HUES48 (cell line): ENCODE data around the gene B3GALNT1.

Experiments used
- H3K27ac ChIP-seq: one replicate; pipeline ENCODE4 v1.7.0; 2013; ENCODE audit warnings: low read depth, low read length, inconsistent platforms
- H3K27me3 ChIP-seq: 2 replicates; pipeline ENCODE4 v1.6.1; 2013; ENCODE audit warnings: mild to moderate bottlenecking, low read length; ENCODE audit not compliant: control insufficient read depth, insufficient read depth
- H3K36me3 ChIP-seq: 2 replicates; pipeline ENCODE4 v1.6.1; 2013; ENCODE audit warnings: low read length; ENCODE audit not compliant: control insufficient read depth, insufficient read depth
- H3K4me1 ChIP-seq: 2 replicates; pipeline ENCODE4 v1.6.1; 2013; ENCODE audit warnings: mild to moderate bottlenecking, low read length; ENCODE audit not compliant: control insufficient read depth, insufficient read depth
- H3K4me3 ChIP-seq: 2 replicates; pipeline ENCODE4 v1.5.1; 2013; ENCODE audit warnings: mild to moderate bottlenecking, low read depth, low read length
- H3K9ac ChIP-seq: 2 replicates; pipeline ENCODE4 v1.6.1; 2013; ENCODE audit warnings: mild to moderate bottlenecking, low read depth, low read length, moderate library complexity
- H3K9me3 ChIP-seq: 2 replicates; pipeline ENCODE4 v1.6.1; 2013; ENCODE audit warnings: low read length; ENCODE audit not compliant: control insufficient read depth, insufficient read depth

B3GALNT1 gene

DNA sequence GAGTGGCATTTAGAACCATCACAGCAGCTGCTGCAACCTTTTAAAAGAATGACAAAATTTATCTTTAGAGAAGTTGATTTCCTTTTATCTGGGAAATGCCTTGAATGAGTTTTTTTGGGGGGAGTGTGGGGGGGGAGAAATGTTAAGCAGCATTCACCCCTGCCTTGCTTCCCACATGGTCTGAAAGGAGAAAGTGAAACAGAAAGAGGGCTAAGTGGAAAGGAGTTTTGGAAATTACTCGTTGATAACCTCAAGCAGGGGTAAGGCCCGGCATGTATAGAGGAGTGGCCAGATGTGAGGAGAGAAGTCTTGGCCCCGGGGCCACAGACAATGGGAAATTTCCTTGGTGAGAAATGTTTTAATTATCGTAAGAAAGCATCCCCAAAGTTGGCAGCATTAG is 23.5 kb downstream of the B3GALNT1 start:
- H3K9ac ChIP-seq: no peak overlapping the region
- no peaks in the 10 kb centered on the region for H3K9me3 ChIP-seq
- no peak overlapping the region for H3K27ac ChIP-seq
- H3K4me3 ChIP-seq: no peak overlapping the region
- no peaks in the 10 kb centered on the region for H3K27me3 ChIP-seq
- H3K4me1 ChIP-seq: no peaks in the 10 kb centered on the region
- H3K36me3 ChIP-seq: peaks cover 4% of the 10 kb centered on the region; the same call in 1 of the 2 replicates

DNA sequence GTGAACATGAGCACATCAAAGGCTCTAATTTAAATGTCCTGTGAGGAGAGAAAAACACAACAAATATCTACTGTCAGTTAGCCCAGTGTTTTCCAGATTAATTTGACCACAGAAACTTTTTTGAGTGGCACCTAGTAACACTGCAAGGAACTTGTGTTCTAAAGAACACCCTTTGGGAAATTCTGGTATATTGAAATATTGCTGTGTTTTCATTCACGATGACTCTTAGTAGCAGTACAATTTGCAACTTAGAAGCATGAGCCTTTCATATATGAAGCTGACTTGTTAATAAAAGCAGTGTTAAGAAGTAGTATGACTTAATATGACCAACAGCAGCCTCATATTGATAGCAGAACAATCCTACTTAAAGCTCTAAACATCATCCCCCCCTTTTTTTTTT is 32.0 kb downstream of the B3GALNT1 start:
- no peaks in the 10 kb centered on the region for H3K36me3 ChIP-seq
- no peak overlapping the region for H3K4me3 ChIP-seq
- H3K4me1 ChIP-seq: peaks cover 8% of the 10 kb centered on the region; the same call in 1 of the 2 replicates
- no peak overlapping the region for H3K27ac ChIP-seq
- H3K9ac ChIP-seq: no peak overlapping the region
- H3K9me3 ChIP-seq: no peaks in the 10 kb centered on the region
- no peaks in the 10 kb centered on the region for H3K27me3 ChIP-seq

DNA sequence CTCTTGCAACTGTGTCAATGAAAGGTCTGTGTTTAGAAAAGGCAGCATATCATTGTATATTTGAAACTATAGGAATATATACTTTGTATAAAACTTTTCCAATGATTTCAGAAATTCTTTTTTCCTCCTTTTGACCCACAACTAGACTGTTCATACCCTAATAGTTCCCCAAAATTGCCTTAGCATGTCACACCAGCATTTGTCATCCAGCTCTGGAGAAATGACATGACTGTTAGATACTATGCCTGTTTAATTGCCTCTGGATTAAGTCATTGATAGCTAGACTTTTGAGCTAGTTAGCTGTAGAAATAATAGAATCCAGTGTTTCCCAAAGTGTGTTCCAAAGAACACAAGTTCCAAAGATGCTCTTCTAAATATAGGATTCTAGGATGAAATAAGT is 32.4 kb downstream of the B3GALNT1 start:
- peaks cover 8% of the 10 kb centered on the region; the same call in 1 of the 2 replicates for H3K4me1 ChIP-seq
- H3K27ac ChIP-seq: no peak overlapping the region
- no peak overlapping the region for H3K9ac ChIP-seq
- no peak overlapping the region for H3K4me3 ChIP-seq
- H3K36me3 ChIP-seq: no peaks in the 10 kb centered on the region
- no peaks in the 10 kb centered on the region for H3K9me3 ChIP-seq
- no peaks in the 10 kb centered on the region for H3K27me3 ChIP-seq

DNA sequence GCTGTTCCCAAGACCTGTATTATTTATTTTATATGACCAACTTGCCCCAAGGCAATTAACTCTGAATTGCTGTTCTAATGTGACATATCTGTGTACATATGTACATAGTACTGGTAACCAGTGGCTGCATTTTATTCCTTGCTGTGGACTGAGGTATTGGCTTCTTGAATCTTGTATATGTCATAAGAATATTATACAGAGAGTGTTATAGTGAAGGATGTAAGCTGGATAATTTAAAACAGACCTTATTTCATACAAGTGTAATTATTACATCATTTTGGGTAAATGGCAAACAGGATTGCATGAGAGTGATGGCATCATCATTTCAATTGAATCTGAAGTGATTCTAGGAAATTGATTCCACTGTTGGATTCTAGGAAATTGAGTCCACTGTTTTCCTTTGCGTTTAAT is 32.9 kb downstream of the B3GALNT1 start:
- H3K27ac ChIP-seq: no peak overlapping the region
- H3K27me3 ChIP-seq: no peaks in the 10 kb centered on the region
- H3K4me3 ChIP-seq: no peak overlapping the region
- no peaks in the 10 kb centered on the region for H3K36me3 ChIP-seq
- no peak overlapping the region for H3K9ac ChIP-seq
- H3K4me1 ChIP-seq: peaks cover 8% of the 10 kb centered on the region; the same call in 1 of the 2 replicates
- no peaks in the 10 kb centered on the region for H3K9me3 ChIP-seq

DNA sequence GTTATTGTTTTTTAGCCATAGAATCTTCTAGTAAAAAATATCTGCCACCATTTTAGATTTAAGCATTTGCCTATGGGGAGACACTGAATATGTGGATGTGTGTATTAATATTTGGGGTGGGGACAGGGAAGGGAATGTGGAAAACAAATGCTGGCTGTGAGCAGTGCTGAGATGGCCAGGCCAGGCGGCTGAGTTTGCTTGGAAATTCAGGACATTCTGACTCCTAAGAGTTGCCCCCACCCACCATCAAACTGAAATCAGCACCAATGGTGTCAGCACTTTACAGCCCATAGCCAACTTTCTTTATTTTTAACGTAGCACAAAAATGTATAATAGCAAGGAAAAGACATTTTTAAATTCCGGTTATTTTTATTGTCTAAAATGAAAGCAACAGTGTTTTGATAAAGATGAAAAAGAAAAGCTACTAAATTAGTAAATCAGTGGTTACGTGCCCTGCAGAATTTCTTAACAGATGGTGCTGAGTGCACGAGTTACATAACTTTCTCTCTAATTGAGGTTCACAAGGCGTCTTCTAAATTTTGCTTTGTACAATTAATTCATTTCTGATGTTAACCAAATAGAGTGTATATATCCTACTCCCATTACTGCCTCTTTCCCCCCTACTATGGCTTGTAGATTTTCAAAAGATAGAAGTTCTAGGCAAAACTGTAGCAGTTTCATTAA is 34.0 kb downstream of the B3GALNT1 start:
- Histone ChIP-seq H3K4me1 (peaks cover 8% of the 10 kb centered on the region; the same call in 1 of the 2 replicates), H3K9me3 (no peaks in the 10 kb centered on the region), H3K9ac (no peak overlapping the region), H3K36me3 (no peaks in the 10 kb centered on the region), H3K27ac (no peak overlapping the region), H3K4me3 (no peak overlapping the region), H3K27me3 (no peaks in the 10 kb centered on the region)

DNA sequence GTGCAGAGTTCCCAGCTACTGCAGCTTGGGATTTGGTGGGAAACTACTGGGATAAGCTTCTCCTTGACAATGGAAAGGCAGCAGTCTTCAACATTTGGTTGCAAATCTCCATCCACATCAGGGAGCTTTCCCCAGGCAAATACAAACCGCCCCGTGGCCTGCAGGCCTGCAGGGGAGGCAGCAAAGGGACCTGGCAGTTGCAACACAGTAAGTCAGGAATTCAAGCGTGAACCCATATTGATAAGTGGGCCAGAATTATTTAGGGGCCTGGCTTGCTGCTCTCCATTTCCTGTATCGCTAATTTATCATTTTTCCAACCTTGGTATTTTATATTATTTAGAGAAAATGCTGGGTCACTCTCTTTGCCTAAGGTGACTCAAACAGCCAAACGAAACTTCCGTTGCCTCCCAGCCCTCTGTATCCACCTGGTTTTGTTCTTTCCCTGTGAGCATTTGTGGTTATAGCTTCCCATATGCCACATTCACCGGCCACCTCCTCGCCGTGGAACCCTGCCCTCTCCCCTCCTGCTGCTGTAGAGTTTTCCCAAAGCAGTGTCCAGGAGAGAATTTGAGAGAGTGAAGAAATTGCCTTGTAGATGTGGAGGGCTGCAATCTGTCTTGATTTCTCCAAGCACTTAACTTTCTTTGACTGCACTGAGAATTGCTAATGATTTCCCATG is 34.8 kb downstream of the B3GALNT1 start:
- H3K36me3 ChIP-seq: no peaks in the 10 kb centered on the region
- H3K4me1 ChIP-seq: peaks cover 8% of the 10 kb centered on the region; the same call in 1 of the 2 replicates
- H3K27me3 ChIP-seq: no peaks in the 10 kb centered on the region
- H3K9me3 ChIP-seq: no peaks in the 10 kb centered on the region
- no peak overlapping the region for H3K9ac ChIP-seq
- H3K27ac ChIP-seq: peak overlapping the region; percentile 28
- no peak overlapping the region for H3K4me3 ChIP-seq

DNA sequence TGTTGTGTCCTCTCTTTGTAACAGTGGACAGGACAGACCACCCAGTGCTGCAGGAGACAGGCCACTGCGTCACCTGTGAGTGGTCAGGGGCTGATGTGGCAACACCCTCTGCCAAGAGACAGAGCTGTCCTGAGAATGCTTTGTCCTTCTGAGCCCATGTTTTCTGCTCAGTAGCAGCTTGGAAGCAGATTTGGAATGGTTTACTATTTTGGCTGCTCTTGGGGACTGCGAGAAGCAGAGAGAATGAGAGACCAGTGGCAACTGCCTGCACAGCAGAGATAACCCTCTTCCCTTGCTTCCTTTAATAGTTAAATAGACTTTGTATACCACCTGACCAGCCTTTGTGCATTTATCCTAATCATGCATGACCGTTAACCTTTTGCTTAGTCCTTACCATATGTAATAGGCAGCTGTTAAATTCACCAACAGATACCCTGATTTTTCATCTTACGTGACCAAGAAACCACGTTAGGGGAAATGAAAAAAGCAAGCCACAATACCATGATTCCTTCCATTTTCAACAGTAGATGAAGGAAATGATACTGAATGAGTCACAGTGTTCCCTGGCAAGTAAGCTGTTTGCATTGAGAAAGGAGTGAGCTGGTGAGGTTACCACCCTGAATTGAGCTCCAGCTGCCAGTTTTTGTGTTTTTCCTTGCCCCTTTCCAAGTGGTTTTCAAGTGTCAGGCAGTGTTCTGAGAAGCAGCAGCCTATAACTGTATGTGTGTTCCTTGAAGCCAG is 35.5 kb downstream of the B3GALNT1 start:
- Histone ChIP-seq H3K9ac (no peak overlapping the region), H3K4me3 (no peak overlapping the region), H3K27me3 (no peaks in the 10 kb centered on the region), H3K27ac (peak overlapping the region; percentile 28), H3K4me1 (peaks cover 8% of the 10 kb centered on the region; the same call in 1 of the 2 replicates), H3K9me3 (no peaks in the 10 kb centered on the region), H3K36me3 (no peaks in the 10 kb centered on the region)

DNA sequence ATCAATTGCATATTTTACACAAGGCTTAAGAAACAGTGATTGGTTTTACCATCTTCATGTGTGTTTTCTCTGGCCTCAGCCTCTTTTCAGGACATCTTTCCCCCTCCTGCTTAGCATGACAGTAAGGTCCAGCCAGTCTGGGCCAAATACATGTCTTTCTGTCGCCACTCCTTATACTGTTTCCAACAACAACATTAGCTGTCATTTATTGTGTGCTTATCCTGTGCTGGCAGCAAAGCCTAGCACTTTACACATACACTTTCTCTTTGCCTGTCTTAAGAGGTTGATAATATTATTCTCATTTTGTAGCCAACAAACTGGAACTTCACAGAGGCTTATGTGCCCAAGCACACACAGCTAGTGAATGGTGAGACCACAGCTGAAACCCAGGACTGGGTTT is 37.8 kb downstream of the B3GALNT1 start:
- Histone ChIP-seq H3K4me3 (no peak overlapping the region), H3K4me1 (peaks cover 8% of the 10 kb centered on the region; the same call in 1 of the 2 replicates), H3K9ac (no peak overlapping the region), H3K9me3 (no peaks in the 10 kb centered on the region), H3K27me3 (no peaks in the 10 kb centered on the region), H3K36me3 (no peaks in the 10 kb centered on the region), H3K27ac (no peak overlapping the region)

DNA sequence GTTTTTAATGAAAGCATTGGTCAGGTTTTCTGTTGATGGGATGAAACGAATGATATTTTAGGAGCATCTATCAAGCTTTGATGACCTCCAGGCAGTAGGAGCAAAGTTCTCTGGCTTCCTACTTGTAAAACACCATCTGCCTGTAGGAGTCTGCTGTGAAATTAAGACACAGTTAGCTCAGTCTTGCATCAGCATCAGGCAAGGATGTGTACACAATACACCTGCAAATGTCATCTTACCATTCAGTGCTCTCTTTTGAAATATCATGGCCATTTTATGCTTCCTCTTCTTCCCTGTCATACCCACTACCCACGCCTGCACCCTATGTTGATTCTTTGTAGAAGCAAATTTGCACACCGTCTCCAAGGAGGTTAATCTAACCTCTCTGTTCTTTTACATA is 38.2 kb downstream of the B3GALNT1 start:
- Histone ChIP-seq H3K27ac (no peak overlapping the region), H3K27me3 (no peaks in the 10 kb centered on the region), H3K9ac (no peak overlapping the region), H3K4me3 (no peak overlapping the region), H3K36me3 (no peaks in the 10 kb centered on the region), H3K4me1 (peaks cover 8% of the 10 kb centered on the region; the same call in 1 of the 2 replicates), H3K9me3 (no peaks in the 10 kb centered on the region)

DNA sequence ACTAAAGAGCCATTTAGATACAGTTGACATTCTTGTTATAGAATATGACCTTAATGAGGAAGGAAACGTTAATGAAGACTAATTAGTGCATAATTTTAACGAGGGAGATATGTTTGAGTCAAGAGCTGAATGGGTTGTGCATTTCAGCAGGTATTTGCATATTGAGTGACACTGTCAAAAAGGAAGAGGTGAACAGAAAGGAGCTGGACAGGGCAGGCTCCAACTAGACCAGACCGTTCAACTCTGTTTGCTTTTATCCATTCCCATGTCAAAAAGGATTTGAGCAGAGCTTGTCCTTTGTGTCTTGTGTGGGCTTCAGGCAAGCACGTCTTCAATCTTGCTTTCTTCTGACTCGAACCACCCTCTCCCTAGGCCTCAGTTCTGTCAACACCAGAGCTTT is 40.7 kb downstream of the B3GALNT1 start:
- Histone ChIP-seq H3K36me3 (no peaks in the 10 kb centered on the region), H3K4me3 (no peak overlapping the region), H3K27ac (no peak overlapping the region), H3K27me3 (no peaks in the 10 kb centered on the region), H3K4me1 (no peaks in the 10 kb centered on the region), H3K9ac (no peak overlapping the region), H3K9me3 (no peaks in the 10 kb centered on the region)
